HCT116 (cell line): ENCODE data around the gene NDUFAF5. TPM values are rescaled to one million over a fixed set of nuclear protein-coding genes. Genes with fewer than 3 reads are reported as not detected.

ENCODE experiments used
- ATAC-seq: fragments of 200-7000 bp; cut with Tn5 transposase; 2 replicates; pipeline ENCODE4 v1.9.1; 2020; ENCODE audit warnings: mild to moderate bottlenecking, moderate library complexity
- BruUV-seq: library from RNA; stranded (reverse); fragments of 400-500 nt; replicated peaks from 2 replicates; lab custom pipeline; 2021; lab: Mats Ljungman, UMichigan
- CTCF ChIA-PET: fragments of 300-600 bp; sonication (Branson Sonifier 250); formaldehyde crosslinking; loops from one replicate; lab custom pipeline; 2021; ENCODE audit warnings: antibody characterized with exemption; lab: Charles Lee
- POLR2A ChIA-PET: fragments of 300-600, 350-600 bp; sonication (Branson Sonifier 250); formaldehyde crosslinking; loops from one replicate; lab custom pipeline; 2021; ENCODE audit warnings: antibody characterized with exemption; lab: Charles Lee
- RAD21 ChIA-PET, 2 experiments: fragments of 300-600 bp; sonication (Branson Sonifier 250); formaldehyde crosslinking; loops; one replicate each; lab custom pipeline; 2023; ENCODE audit warnings: low total read pairs in 2 of 2; ENCODE audit not compliant: uncharacterized antibody in 2 of 2, unreplicated experiment in 2 of 2, low non-redundant PET in 1 of 2; lab: Charles Lee
- DNase-seq: peaks from one replicate; pipeline ENCODE4 v3.0.0-alpha.2; 2010; ENCODE audit warnings: low read depth, low spot score
- H2AFZ ChIP-seq: fragments of 200-600 bp; shearing (Covaris generic), sonication (generic); 2 replicates; pipeline ENCODE4 v1.6.1; 2017; ENCODE audit warnings: low read depth, mixed run types, mixed read lengths, antibody characterized with exemption, low read length; ENCODE audit not compliant: poor library complexity, severe bottlenecking
- H3K27ac ChIP-seq: 2 replicates; pipeline ENCODE4 v1.5.1; 2012; ENCODE audit warnings: low read depth, low read length
- H3K27me3 ChIP-seq: fragments of 200-600 bp; sonication (generic); 2 replicates; pipeline ENCODE4 v1.6.1; 2016; ENCODE audit warnings: mixed run types, low read length, mixed read lengths; ENCODE audit not compliant: insufficient read depth
- H3K36me3 ChIP-seq, 2 experiments: fragments of 200-500 bp in 1 of 2; fragments of 200-600 bp in 1 of 2; sonication (Bioruptor generic) in 1 of 2; sonication (generic) in 1 of 2; 2 replicates each; pipeline versions ENCODE4 v1.5.1 to v1.6.1; 2014 to 2016; ENCODE audit warnings: low read length in 2 of 2, inconsistent platforms in 1 of 2, mixed read lengths in 1 of 2, mixed run types in 1 of 2; ENCODE audit not compliant: insufficient read depth in 2 of 2, control insufficient read depth in 1 of 2
- H3K4me1 ChIP-seq, 2 experiments: fragments of 200-600 bp in 1 of 2; sonication (generic) in 1 of 2; 2 replicates each; pipeline versions ENCODE4 v1.5.1 to v1.6.1; 2012 to 2017; ENCODE audit warnings: low read length in 2 of 2, inconsistent platforms in 1 of 2, mild to moderate bottlenecking in 1 of 2, mixed read lengths in 1 of 2, mixed run types in 1 of 2, moderate library complexity in 1 of 2; ENCODE audit not compliant: insufficient read depth in 2 of 2, control insufficient read depth in 1 of 2
- H3K4me2 ChIP-seq: fragments of 200-600 bp; sonication (generic); 2 replicates; pipeline ENCODE4 v1.6.1; 2017; ENCODE audit warnings: mixed run types, low read length, mixed read lengths
- H3K4me3 ChIP-seq, 2 experiments: fragments of 200-600 bp in 1 of 2; sonication (generic) in 1 of 2; replicated peaks in 1 of 2; 2 replicates each; pipeline ENCODE4 v1.5.1; 2011 to 2016; ENCODE audit warnings: low read length in 2 of 2, control low read depth in 1 of 2, low read depth in 1 of 2, mild to moderate bottlenecking in 1 of 2, mixed read lengths in 1 of 2, mixed run types in 1 of 2
- H3K79me2 ChIP-seq: fragments of 200-600 bp; sonication (generic); 2 replicates; pipeline ENCODE4 v1.6.1; 2017; ENCODE audit warnings: mild to moderate bottlenecking, mixed run types, low read length, moderate library complexity, mixed read lengths; ENCODE audit not compliant: insufficient read depth
- H3K9ac ChIP-seq: fragments of 200-600 bp; sonication (generic); 2 replicates; pipeline ENCODE4 v1.6.1; 2016; ENCODE audit warnings: low read length, mixed read lengths
- H3K9me2 ChIP-seq: fragments of 200-600 bp; sonication (generic), shearing (Covaris generic); 2 replicates; pipeline ENCODE4 v1.6.1; 2017; ENCODE audit warnings: mixed run types, mild to moderate bottlenecking, moderate library complexity; ENCODE audit not compliant: insufficient read depth
- H3K9me3 ChIP-seq, 2 experiments: fragments of 200-500 bp in 1 of 2; fragments of 200-600 bp in 1 of 2; sonication (Bioruptor generic) in 1 of 2; sonication (generic) in 1 of 2; 2 replicates each; pipeline ENCODE4 v1.6.1; 2014 to 2017; ENCODE audit warnings: low read length in 2 of 2, mixed read lengths in 2 of 2, inconsistent platforms in 1 of 2, low read depth in 1 of 2, mild to moderate bottlenecking in 1 of 2, mixed run types in 1 of 2, moderate library complexity in 1 of 2; ENCODE audit not compliant: control insufficient read depth in 1 of 2, insufficient read depth in 1 of 2
- H4K20me1 ChIP-seq: fragments of 200-600 bp; sonication (generic), shearing (Covaris generic); 2 replicates; pipeline ENCODE4 v1.6.1; 2017; ENCODE audit warnings: mixed run types, mild to moderate bottlenecking, moderate library complexity; ENCODE audit not compliant: insufficient read depth
- CBX3 ChIP-seq: IDR thresholded peaks from 2 replicates; pipeline ENCODE4 v1.6.1; 2012; ENCODE audit warnings: low read depth
- ELF1 ChIP-seq: IDR thresholded peaks from 2 replicates; pipeline ENCODE4 v1.6.1; 2012; ENCODE audit warnings: low read depth, borderline replicate concordance
- EZH2 ChIP-seq: fragments of 200-600 bp; sonication (generic); IDR thresholded peaks from 2 replicates; pipeline ENCODE4 v1.6.1; 2017; ENCODE audit warnings: antibody characterized with exemption, mixed run types
- EZH2phosphoT487 ChIP-seq: fragments of 200-600 bp; IDR thresholded peaks from 2 replicates; pipeline ENCODE4 v1.6.1; 2018; ENCODE audit warnings: antibody characterized with exemption, borderline replicate concordance
- FOSL1 ChIP-seq: IDR thresholded peaks from 2 replicates; pipeline ENCODE4 v1.6.1; 2012; ENCODE audit warnings: low read depth
- POLR2AphosphoS5 ChIP-seq: IDR thresholded peaks from 2 replicates; pipeline ENCODE4 v1.6.1; 2011; ENCODE audit warnings: mild to moderate bottlenecking, low read depth, low read length, moderate library complexity
- SP1 ChIP-seq: IDR thresholded peaks from 2 replicates; pipeline ENCODE4 v1.6.1; 2012; ENCODE audit warnings: low read depth
- ZFX ChIP-seq: fragments of 450-650 bp; IDR thresholded peaks from 2 replicates; pipeline ENCODE4 v1.6.1; 2017
- ZNF274 ChIP-seq: fragments of 200-500 bp; sonication (Bioruptor generic); IDR thresholded peaks from 2 replicates; pipeline ENCODE4 v1.6.1; 2014; ENCODE audit warnings: mild to moderate bottlenecking, low read depth, low read length, inconsistent platforms
- intact Hi-C: fragments of 100-400 bp; cut with micrococcal nuclease; formaldehyde crosslinking; loops from 2 replicates; pipeline ENCODE4 v1.10.0; 2022
- total RNA-seq: library from RNA; stranded (reverse); gene quantifications from one replicate; pipeline ENCODE4 v1.2.1, GENCODE V29; 2021; ENCODE audit not compliant: unreplicated experiment
- TF ChIP-seq, protein P1 (sequence below): IDR thresholded peaks from 2 replicates; pipeline ENCODE4 v1.6.1; 2012
- TF ChIP-seq, protein P2 (sequence below): IDR thresholded peaks from 2 replicates; pipeline ENCODE4 v1.6.1; 2012
- TF ChIP-seq, protein P3 (sequence below), 3 experiments: fragments of 200-600 bp in 1 of 3; sonication (generic) in 1 of 3; IDR thresholded peaks in 2 of 3; conservative IDR thresholded peaks in 1 of 3; 2 replicates each; pipeline ENCODE4 v1.5.1; 2012 to 2017; ENCODE audit warnings: low read depth in 2 of 3, low read length in 2 of 3, antibody characterized with exemption in 1 of 3, borderline replicate concordance in 1 of 3, control low read depth in 1 of 3, mild to moderate bottlenecking in 1 of 3, mixed read lengths in 1 of 3, mixed run types in 1 of 3, moderate library complexity in 1 of 3; ENCODE audit not compliant: insufficient read depth in 1 of 3

The NDUFAF5 gene
- total RNA-seq, 1 experiment from 2014 or later: 30.8 TPM

DNA sequence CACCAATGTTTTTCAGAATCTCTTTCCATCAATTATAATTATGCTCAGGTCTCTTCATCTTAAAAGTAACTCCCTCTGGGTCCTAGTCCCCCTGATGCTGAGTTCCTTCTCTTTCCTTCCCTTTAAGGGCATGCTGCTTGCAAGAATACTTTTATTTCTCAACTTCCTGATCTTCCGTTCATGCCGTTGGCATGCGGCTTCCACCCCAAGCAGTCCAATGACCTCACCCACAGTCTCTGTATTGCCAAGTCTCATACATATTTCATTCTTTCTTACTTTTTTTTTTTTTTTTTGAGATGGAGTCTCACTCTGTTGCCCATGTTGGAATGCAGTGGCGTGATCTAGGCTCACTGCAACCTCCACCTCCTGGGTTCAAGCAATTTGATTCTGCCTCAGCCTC, 83.5 kb downstream of the NDUFAF5 start:
- intact Hi-C loops: no loop called here
- BruUV-seq: no TSS peak
- Histone ChIP-seq H3K9me3 (no peaks in the 10 kb centered on the region), H3K9ac (no peak overlapping the region), H3K27me3 (no peaks in the 10 kb centered on the region), H3K27ac (no peak overlapping the region), H4K20me1 (no peaks in the 10 kb centered on the region), H2AFZ (no peak overlapping the region), H3K4me1 (no peaks in the 10 kb centered on the region)
- ChIA-PET POLR2A (no interaction called here), CTCF (no interaction called here)
- no peak for TF ChIP-seq ZNF274
- no peak for TF ChIP-seq EZH2phosphoT487
- TF ChIP-seq EZH2: no peak
- TF ChIP-seq CBX3: no peak
- TF ChIP-seq, all 23 proteins: peak for 0
- Histone ChIP-seq H3K79me2 (no peaks in the 10 kb centered on the region), H3K4me2 (no peak overlapping the region), H3K9me2 (no peaks in the 10 kb centered on the region), H3K36me3 (no peaks in the 10 kb centered on the region), H3K4me3 (no peak overlapping the region)
- ATAC-seq (no peak), DNase-seq (no peak)
- RAD21 ChIA-PET: no interaction called here

DNA sequence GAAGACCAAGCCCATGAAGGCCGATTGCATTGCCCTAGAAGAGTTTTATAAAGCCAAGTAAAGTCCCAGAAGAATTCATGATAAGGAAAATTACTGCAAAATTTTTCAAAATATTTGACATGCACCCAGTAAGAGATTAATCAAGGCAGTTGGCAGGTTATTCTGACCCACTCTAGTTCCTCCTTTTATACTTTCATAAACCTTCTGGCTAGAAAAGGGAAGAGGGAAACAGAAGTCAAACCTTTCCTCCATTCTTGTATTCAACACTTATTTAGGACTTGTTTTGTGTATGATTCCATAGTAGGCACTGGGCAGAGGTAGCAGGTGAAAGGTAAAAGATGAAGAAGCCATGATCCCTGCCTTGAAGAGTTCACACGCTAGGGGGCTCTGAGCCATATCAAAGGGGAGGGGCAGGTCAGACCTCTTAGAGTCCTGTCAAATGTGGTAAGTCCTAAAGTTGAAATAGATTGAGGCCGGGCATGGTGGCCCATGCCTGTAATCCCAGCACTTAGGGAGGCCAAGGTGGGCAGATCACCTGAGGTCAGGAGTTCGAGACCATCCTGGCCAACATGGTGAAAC, 85.4 kb downstream of the NDUFAF5 start:
- RAD21 ChIA-PET: no interaction called here
- TF ChIP-seq EZH2: no peak
- TF ChIP-seq ELF1: no peak
- TF ChIP-seq, protein P1, sequence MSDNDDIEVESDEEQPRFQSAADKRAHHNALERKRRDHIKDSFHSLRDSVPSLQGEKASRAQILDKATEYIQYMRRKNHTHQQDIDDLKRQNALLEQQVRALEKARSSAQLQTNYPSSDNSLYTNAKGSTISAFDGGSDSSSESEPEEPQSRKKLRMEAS: no peak
- TF ChIP-seq, protein P2, sequence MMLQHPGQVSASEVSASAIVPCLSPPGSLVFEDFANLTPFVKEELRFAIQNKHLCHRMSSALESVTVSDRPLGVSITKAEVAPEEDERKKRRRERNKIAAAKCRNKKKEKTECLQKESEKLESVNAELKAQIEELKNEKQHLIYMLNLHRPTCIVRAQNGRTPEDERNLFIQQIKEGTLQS: no peak
- TF ChIP-seq FOSL1: no peak
- TF ChIP-seq SP1: no peak
- TF ChIP-seq POLR2AphosphoS5: no peak
- TF ChIP-seq, protein P3, sequence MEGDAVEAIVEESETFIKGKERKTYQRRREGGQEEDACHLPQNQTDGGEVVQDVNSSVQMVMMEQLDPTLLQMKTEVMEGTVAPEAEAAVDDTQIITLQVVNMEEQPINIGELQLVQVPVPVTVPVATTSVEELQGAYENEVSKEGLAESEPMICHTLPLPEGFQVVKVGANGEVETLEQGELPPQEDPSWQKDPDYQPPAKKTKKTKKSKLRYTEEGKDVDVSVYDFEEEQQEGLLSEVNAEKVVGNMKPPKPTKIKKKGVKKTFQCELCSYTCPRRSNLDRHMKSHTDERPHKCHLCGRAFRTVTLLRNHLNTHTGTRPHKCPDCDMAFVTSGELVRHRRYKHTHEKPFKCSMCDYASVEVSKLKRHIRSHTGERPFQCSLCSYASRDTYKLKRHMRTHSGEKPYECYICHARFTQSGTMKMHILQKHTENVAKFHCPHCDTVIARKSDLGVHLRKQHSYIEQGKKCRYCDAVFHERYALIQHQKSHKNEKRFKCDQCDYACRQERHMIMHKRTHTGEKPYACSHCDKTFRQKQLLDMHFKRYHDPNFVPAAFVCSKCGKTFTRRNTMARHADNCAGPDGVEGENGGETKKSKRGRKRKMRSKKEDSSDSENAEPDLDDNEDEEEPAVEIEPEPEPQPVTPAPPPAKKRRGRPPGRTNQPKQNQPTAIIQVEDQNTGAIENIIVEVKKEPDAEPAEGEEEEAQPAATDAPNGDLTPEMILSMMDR (IDR thresholded peaks at IDR 0.05 in 2 of 3, conservative IDR thresholded peaks at IDR 0.05 in 1 of 3; ENCODE audit: borderline replicate concordance in 1 of 3, insufficient read depth in 1 of 3, low read depth in 2 of 3, low read length in 2 of 3): no peak
- TF ChIP-seq ZFX: no peak
- no TSS peak for BruUV-seq

More for the DNA sequence above, 85.4 kb downstream of the NDUFAF5 start:
- H3K27ac ChIP-seq: no peak overlapping the region
- ChIA-PET CTCF (no interaction called here), POLR2A (no interaction called here)
- no peaks in the 10 kb centered on the region for H3K36me3 ChIP-seq
- no peak overlapping the region for H3K4me2 ChIP-seq
- ATAC-seq: no peak
- H3K79me2 ChIP-seq: no peaks in the 10 kb centered on the region
- H3K9me2 ChIP-seq: no peaks in the 10 kb centered on the region
- no peaks in the 10 kb centered on the region for H3K4me1 ChIP-seq
- no peaks in the 10 kb centered on the region for H3K27me3 ChIP-seq
- no peaks in the 10 kb centered on the region for H3K9me3 ChIP-seq
- DNase-seq: no peak
- no peak overlapping the region for H3K4me3 ChIP-seq
- H2AFZ ChIP-seq: no peak overlapping the region
- no peak overlapping the region for H3K9ac ChIP-seq
- intact Hi-C loops: no loop called here
- H4K20me1 ChIP-seq: no peaks in the 10 kb centered on the region
